ENCODE results near the gene ENTPD1. TPM values are rescaled to one million over a fixed set of nuclear protein-coding genes. Genes with fewer than 3 reads are reported as not detected.

The ENTPD1 gene, protein sequence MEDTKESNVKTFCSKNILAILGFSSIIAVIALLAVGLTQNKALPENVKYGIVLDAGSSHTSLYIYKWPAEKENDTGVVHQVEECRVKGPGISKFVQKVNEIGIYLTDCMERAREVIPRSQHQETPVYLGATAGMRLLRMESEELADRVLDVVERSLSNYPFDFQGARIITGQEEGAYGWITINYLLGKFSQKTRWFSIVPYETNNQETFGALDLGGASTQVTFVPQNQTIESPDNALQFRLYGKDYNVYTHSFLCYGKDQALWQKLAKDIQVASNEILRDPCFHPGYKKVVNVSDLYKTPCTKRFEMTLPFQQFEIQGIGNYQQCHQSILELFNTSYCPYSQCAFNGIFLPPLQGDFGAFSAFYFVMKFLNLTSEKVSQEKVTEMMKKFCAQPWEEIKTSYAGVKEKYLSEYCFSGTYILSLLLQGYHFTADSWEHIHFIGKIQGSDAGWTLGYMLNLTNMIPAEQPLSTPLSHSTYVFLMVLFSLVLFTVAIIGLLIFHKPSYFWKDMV
- 0.03 to 0.08 TPM in 2 of 3 replicates, not detected in the other for polyA plus RNA-seq
- polyA plus RNA-seq (2011; ENCODE audit: low read depth): not detected
- polyA plus RNA-seq (2011; cell fraction: cytosol; rRNA removed): not detected in 2 replicates
- polyA plus RNA-seq (2011; cell fraction: nucleus; rRNA removed): not detected in 2 replicates
- polyA plus RNA-seq (2012; ENCODE audit: low replicate concordance): 0.84 and 1.1 TPM in 2 replicates
- 0.03 to 0.69 TPM in 2 of 3 replicates, not detected in the other for polyA minus RNA-seq
- polyA minus RNA-seq (2011; cell fraction: cytosol; rRNA and poly(A)+ RNA removed): not detected
- polyA minus RNA-seq (2011; cell fraction: nucleus; rRNA and poly(A)+ RNA removed): not detected in 2 replicates

DNA sequence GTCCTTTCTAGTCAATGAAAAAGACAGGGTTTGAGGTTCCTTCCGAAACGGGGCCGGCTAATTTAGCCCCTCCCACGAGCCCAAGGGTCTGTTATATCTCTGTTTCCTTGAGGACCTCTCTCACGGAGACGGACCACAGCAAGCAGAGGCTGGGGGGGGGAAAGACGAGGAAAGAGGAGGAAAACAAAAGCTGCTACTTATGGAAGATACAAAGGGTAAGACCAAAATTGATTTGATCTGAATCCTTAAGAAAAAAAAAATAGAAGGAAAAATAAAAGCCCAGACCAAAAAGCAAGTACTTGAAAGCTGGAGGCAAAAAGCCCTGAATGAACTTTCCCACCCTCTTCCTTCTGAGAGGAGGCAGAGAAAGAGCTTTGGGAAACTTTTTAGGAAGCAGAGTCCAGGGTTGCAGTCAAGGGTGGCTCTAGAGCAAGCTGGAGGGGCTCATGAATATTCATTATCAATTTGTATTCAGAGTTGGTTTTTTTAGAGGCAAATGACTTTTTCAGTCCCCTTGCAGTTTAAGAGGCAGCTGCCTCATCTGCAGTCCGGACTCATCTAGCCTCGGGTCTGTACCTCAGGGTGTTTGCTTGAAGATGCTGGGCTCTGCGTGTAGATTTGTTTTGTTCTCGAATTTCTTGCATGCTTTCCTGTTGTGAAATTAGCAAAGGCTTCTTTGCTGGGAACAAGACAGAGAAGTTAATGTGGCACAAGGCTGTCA, at the start of gene ENTPD1:
TSS of gene ENTPD1 (plus strand) at position 123 of the 721 bp plus-strand sequence. CDS start at position 200, 77 bp downstream.
- H3K4me2 ChIP-seq (ENCODE audit: control insufficient read depth, extremely low read depth, insufficient read depth, low read depth, low read length): no peak within 1 kb of the TSS
- dilution Hi-C loops (cut with MboI; ENCODE audit: extremely low pct_ligation_motif_present, low sequenced_read_pairs): no loop called here
- no peak for FAIRE-seq

DNA sequence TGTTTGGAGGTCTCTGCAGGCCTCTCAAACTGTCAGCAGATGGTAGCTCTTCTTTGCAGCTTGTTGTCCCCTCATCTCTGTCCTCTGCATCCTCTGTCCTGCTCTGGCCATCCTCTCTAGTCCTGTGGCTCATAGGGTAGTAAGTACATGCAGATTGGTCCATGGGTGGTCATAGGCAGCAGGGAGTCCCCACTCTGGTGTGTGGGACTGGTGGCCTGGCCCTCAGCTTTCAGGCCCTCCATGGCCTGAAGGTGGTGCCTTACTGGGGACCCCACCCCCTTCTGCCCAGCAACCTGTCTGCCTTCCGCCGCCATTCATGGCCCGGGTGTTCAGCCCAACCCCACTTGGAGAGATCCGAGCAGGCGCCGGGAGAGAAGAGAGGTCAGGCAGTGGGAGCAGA, 49.4 kb upstream of the ENTPD1 start:
- H3K79me2 ChIP-seq (ENCODE audit: control insufficient read depth, insufficient read depth, low read length): no peaks in the 10 kb centered on the region
- no peaks in the 10 kb centered on the region for H4K20me1 ChIP-seq (ENCODE audit: control insufficient read depth, extremely low read depth, insufficient read depth, low read length)
- dilution Hi-C loops (cut with MboI; ENCODE audit: extremely low pct_ligation_motif_present, low sequenced_read_pairs): no loop called here
- no peak overlapping the region for H3K4me2 ChIP-seq (ENCODE audit: control insufficient read depth, extremely low read depth, insufficient read depth, low read depth, low read length)
- no peaks in the 10 kb centered on the region for H3K9me1 ChIP-seq (ENCODE audit: control insufficient read depth, extremely low read depth, insufficient read depth, low read length)
- H3K36me3 ChIP-seq (ENCODE audit: control insufficient read depth in 2 of 2, extremely low read depth in 1 of 2, insufficient read depth in 2 of 2, low read length in 2 of 2): no peaks in the 10 kb centered on the region
- H3K27ac ChIP-seq (ENCODE audit: control insufficient read depth, insufficient read depth, low read length): no peak overlapping the region
- TF ChIP-seq EZH2 (IDR thresholded peaks at IDR 0.05; ENCODE audit: low read length): no peak
- TF ChIP-seq, protein P1, sequence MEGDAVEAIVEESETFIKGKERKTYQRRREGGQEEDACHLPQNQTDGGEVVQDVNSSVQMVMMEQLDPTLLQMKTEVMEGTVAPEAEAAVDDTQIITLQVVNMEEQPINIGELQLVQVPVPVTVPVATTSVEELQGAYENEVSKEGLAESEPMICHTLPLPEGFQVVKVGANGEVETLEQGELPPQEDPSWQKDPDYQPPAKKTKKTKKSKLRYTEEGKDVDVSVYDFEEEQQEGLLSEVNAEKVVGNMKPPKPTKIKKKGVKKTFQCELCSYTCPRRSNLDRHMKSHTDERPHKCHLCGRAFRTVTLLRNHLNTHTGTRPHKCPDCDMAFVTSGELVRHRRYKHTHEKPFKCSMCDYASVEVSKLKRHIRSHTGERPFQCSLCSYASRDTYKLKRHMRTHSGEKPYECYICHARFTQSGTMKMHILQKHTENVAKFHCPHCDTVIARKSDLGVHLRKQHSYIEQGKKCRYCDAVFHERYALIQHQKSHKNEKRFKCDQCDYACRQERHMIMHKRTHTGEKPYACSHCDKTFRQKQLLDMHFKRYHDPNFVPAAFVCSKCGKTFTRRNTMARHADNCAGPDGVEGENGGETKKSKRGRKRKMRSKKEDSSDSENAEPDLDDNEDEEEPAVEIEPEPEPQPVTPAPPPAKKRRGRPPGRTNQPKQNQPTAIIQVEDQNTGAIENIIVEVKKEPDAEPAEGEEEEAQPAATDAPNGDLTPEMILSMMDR (optimal IDR thresholded peaks at IDR 0.05 in 1 of 3, IDR thresholded peaks at IDR 0.05 in 1 of 3, conservative IDR thresholded peaks at IDR 0.05 in 1 of 3; ENCODE audit: extremely low read depth in 1 of 3, insufficient read depth in 2 of 3, low read length in 3 of 3): no peak
- H3K4me3 ChIP-seq (ENCODE audit: control insufficient read depth in 2 of 3, extremely low read depth in 1 of 3, insufficient read depth in 2 of 3, low read depth in 1 of 3, low read length in 3 of 3): no peak overlapping the region
- no peaks in the 10 kb centered on the region for H3K27me3 ChIP-seq (ENCODE audit: control insufficient read depth, extremely low read depth, insufficient read depth, low read length)
- FAIRE-seq (no peak), DNase-seq (ENCODE audit: low read depth, low spot score) (no peak)
- H2AFZ ChIP-seq (ENCODE audit: control insufficient read depth, low read length): no peak overlapping the region
- H3K4me1 ChIP-seq (ENCODE audit: control insufficient read depth, extremely low read depth, insufficient read depth, low read length): no peaks in the 10 kb centered on the region
- H3K9ac ChIP-seq (ENCODE audit: control insufficient read depth, extremely low read depth, insufficient read depth, low read length): no peak overlapping the region
- no peaks in the 10 kb centered on the region for H3K9me3 ChIP-seq (ENCODE audit: control insufficient read depth, low read depth, low read length)

More for the DNA sequence above, at the start of gene ENTPD1:
- H2AFZ ChIP-seq (ENCODE audit: control insufficient read depth, low read length): no peak within 1 kb of the TSS
- DNase-seq (ENCODE audit: low read depth, low spot score): no peak
- no peak within 1 kb of the TSS for H3K9ac ChIP-seq (ENCODE audit: control insufficient read depth, extremely low read depth, insufficient read depth, low read length)
- TF ChIP-seq EZH2 (IDR thresholded peaks at IDR 0.05; ENCODE audit: low read length): no peak
- TF ChIP-seq, protein P1 (optimal IDR thresholded peaks at IDR 0.05 in 1 of 3, IDR thresholded peaks at IDR 0.05 in 1 of 3, conservative IDR thresholded peaks at IDR 0.05 in 1 of 3; ENCODE audit: extremely low read depth in 1 of 3, insufficient read depth in 2 of 3, low read length in 3 of 3): no peak
- no peak within 1 kb of the TSS for H3K27ac ChIP-seq (ENCODE audit: control insufficient read depth, insufficient read depth, low read length)
- no peaks in the 10 kb centered on the region for H3K79me2 ChIP-seq (ENCODE audit: control insufficient read depth, insufficient read depth, low read length)
- H3K9me1 ChIP-seq (ENCODE audit: control insufficient read depth, extremely low read depth, insufficient read depth, low read length): no peaks in the 10 kb centered on the region
- H3K4me1 ChIP-seq (ENCODE audit: control insufficient read depth, extremely low read depth, insufficient read depth, low read length): no peaks in the 10 kb centered on the region
- no peaks in the 10 kb centered on the region for H4K20me1 ChIP-seq (ENCODE audit: control insufficient read depth, extremely low read depth, insufficient read depth, low read length)
- no peak within 1 kb of the TSS for H3K4me3 ChIP-seq (ENCODE audit: control insufficient read depth in 2 of 3, extremely low read depth in 1 of 3, insufficient read depth in 2 of 3, low read depth in 1 of 3, low read length in 3 of 3)
- H3K9me3 ChIP-seq (ENCODE audit: control insufficient read depth, low read depth, low read length): no peaks in the 10 kb centered on the region
- H3K27me3 ChIP-seq (ENCODE audit: control insufficient read depth, extremely low read depth, insufficient read depth, low read length): no peaks in the 10 kb centered on the region
- no peaks in the 10 kb centered on the region for H3K36me3 ChIP-seq (ENCODE audit: control insufficient read depth in 2 of 2, extremely low read depth in 1 of 2, insufficient read depth in 2 of 2, low read length in 2 of 2)

All from keratinocyte (primary cell).